Measurements from ENCODE around the gene SYT9. TPM values are rescaled to one million over a fixed set of nuclear protein-coding genes. Genes with fewer than 3 reads are reported as not detected.

SYT9 gene
- polyA plus RNA-seq, 1 of the 3 experiments (the other 2 are of a cell fraction) = 0.10 TPM

DNA sequence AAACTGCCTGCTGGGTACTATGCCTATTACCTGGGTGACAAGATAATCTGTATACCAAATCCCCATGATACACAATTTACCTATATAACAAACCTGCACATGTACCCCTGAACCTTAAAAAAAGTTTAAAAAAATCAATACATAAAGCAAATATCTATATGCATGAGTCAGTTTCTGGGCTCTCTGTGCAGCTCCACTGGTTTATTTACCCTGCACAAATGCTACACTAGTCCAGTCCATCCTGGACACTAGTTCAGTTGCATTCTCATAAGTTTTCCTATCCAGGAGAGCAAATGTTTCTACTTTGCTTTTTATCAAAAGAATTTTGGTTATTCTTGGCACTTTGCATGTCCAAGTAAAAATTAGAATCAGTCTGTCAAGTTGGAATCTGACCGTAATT, 133.8 kb downstream of the SYT9 start:
- Histone ChIP-seq H3K9me2 (no peaks in the 10 kb centered on the region), H3K4me3 (ENCODE audit: low read depth in 2 of 2, low read length in 1 of 2) (no peak overlapping the region), H3K27me3 (ENCODE audit: insufficient read depth) (no peaks in the 10 kb centered on the region), H3K4me1 (ENCODE audit: control insufficient read depth in 1 of 2, insufficient read depth in 2 of 2, low read depth in 1 of 2, low read length in 1 of 2) (no peaks in the 10 kb centered on the region), H4K20me1 (ENCODE audit: insufficient read depth) (no peaks in the 10 kb centered on the region), H3K9me3 (no peaks in the 10 kb centered on the region), H3K79me2 (ENCODE audit: insufficient read depth) (no peaks in the 10 kb centered on the region), H2AFZ (ENCODE audit: low read depth) (no peak overlapping the region), H3K4me2 (no peak overlapping the region), H3F3A (replicated peaks; ENCODE audit: insufficient read depth) (no peaks in the 10 kb centered on the region), H3K9ac (no peak overlapping the region), H3K27ac (ENCODE audit: low read depth in 2 of 2, low read length in 1 of 2) (no peak overlapping the region), H3K36me3 (replicated peaks in 1 of 2; ENCODE audit: control insufficient read depth in 1 of 2, insufficient read depth in 2 of 2, low read length in 1 of 2) (no peaks in the 10 kb centered on the region)
- WGBS (ENCODE audit: low lambda C conversion rate) = 74% methylated on average over 1 of the region's 1 CpG
- POLR2A ChIA-PET = no interaction called here
- DNase-seq = no peak
- CTCF ChIA-PET = no interaction called here
- TF ChIP-seq YY1 (IDR thresholded peaks at IDR 0.05; ENCODE audit: low read depth) (no peak), TAF1 (IDR thresholded peaks at IDR 0.05; ENCODE audit: borderline replicate concordance, low read depth, low read length) (no peak), JUND (IDR thresholded peaks at IDR 0.05) (no peak), ELF1 (IDR thresholded peaks at IDR 0.05) (no peak), CHD2 (IDR thresholded peaks at IDR 0.05; ENCODE audit: low read length, partially characterized antibody) (no peak), TCF12 (IDR thresholded peaks at IDR 0.05) (no peak), SMC3 (IDR thresholded peaks at IDR 0.05; ENCODE audit: low read depth, low read length) (no peak), RAD21 (IDR thresholded peaks at IDR 0.05; ENCODE audit: low read length) (no peak), TEAD4 (IDR thresholded peaks at IDR 0.05; ENCODE audit: borderline replicate concordance, insufficient read depth) (no peak)
- TF ChIP-seq, protein P1, sequence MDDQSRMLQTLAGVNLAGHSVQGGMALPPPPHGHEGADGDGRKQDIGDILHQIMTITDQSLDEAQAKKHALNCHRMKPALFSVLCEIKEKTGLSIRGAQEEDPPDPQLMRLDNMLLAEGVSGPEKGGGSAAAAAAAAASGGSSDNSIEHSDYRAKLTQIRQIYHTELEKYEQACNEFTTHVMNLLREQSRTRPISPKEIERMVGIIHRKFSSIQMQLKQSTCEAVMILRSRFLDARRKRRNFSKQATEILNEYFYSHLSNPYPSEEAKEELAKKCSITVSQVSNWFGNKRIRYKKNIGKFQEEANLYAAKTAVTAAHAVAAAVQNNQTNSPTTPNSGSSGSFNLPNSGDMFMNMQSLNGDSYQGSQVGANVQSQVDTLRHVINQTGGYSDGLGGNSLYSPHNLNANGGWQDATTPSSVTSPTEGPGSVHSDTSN (IDR thresholded peaks at IDR 0.05) = no peak
- TF ChIP-seq, protein P2, sequence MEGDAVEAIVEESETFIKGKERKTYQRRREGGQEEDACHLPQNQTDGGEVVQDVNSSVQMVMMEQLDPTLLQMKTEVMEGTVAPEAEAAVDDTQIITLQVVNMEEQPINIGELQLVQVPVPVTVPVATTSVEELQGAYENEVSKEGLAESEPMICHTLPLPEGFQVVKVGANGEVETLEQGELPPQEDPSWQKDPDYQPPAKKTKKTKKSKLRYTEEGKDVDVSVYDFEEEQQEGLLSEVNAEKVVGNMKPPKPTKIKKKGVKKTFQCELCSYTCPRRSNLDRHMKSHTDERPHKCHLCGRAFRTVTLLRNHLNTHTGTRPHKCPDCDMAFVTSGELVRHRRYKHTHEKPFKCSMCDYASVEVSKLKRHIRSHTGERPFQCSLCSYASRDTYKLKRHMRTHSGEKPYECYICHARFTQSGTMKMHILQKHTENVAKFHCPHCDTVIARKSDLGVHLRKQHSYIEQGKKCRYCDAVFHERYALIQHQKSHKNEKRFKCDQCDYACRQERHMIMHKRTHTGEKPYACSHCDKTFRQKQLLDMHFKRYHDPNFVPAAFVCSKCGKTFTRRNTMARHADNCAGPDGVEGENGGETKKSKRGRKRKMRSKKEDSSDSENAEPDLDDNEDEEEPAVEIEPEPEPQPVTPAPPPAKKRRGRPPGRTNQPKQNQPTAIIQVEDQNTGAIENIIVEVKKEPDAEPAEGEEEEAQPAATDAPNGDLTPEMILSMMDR (IDR thresholded peaks at IDR 0.05) = no peak
- TF ChIP-seq, protein P3, sequence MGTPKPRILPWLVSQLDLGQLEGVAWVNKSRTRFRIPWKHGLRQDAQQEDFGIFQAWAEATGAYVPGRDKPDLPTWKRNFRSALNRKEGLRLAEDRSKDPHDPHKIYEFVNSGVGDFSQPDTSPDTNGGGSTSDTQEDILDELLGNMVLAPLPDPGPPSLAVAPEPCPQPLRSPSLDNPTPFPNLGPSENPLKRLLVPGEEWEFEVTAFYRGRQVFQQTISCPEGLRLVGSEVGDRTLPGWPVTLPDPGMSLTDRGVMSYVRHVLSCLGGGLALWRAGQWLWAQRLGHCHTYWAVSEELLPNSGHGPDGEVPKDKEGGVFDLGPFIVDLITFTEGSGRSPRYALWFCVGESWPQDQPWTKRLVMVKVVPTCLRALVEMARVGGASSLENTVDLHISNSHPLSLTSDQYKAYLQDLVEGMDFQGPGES (IDR thresholded peaks at IDR 0.05; ENCODE audit: low read depth, low read length) = no peak

DNA sequence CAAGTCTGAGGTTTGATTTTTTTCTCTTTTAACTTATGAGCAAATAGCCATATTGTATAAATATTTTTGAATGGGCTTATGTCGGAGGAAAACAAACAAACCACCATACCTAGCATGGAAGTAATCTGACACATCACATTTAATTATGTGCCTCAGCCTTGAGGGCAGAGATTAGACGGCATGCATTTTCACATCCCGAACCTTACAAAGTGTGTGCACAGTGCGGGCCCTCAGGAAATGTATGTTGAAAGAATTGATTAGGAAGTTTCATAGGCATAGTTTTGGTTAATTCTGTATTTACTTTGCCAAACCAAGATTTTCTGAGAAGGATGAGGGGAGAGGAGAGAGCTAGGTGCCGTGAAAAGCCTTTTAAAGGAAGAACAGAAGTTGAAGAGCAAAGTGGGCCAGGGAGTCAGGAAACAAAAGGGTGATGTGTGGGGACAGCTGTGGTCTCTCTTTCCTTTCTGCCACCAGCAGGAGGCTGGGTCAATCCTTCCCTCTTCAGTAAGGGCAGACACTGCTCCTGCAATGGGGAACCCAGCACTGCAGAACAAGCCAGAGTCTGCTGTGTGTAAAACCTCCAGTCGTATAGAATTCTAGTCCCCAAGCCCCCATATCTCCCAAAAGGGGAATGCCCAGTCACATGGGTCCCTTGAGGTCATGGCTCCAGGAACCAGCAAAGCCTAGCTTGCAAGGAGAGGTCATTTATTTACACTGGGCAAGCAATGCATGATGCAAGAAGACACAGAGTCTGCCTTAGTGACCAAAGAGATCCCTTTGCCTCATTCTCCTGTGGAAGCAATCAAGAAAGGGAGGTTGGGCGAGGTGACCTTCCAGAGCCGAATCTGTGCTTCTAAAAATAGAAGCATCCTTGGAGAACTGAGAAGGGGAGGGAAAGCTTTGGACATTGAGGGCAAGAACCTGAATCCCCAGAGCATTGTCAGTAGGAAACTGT, 162.5 kb downstream of the SYT9 start:
- ChIA-PET CTCF (interaction anchor here (0.8 to 2.2 kb wide), 2 partner anchors 9 to 28 kb away, joined by 3 to 5 read pairs; no protein-coding TSS in a partner anchor), POLR2A (no interaction called here)
- Histone ChIP-seq H3K4me1 (ENCODE audit: control insufficient read depth in 1 of 2, insufficient read depth in 2 of 2, low read depth in 1 of 2, low read length in 1 of 2) (peaks cover 0 to 3% of the 10 kb centered on the region in 2 experiments; a peak in 1 of 4 replicates), H3K9ac (no peak overlapping the region), H3K9me3 (no peaks in the 10 kb centered on the region), H4K20me1 (ENCODE audit: insufficient read depth) (no peaks in the 10 kb centered on the region), H2AFZ (ENCODE audit: low read depth) (no peak overlapping the region), H3K27me3 (ENCODE audit: insufficient read depth) (no peaks in the 10 kb centered on the region), H3K79me2 (ENCODE audit: insufficient read depth) (no peaks in the 10 kb centered on the region), H3K4me3 (ENCODE audit: low read depth in 2 of 2, low read length in 1 of 2) (no peak overlapping the region), H3F3A (replicated peaks; ENCODE audit: insufficient read depth) (no peaks in the 10 kb centered on the region), H3K4me2 (no peak overlapping the region), H3K27ac (ENCODE audit: low read depth in 2 of 2, low read length in 1 of 2) (no peak overlapping the region), H3K36me3 (replicated peaks in 1 of 2; ENCODE audit: control insufficient read depth in 1 of 2, insufficient read depth in 2 of 2, low read length in 1 of 2) (no peaks in the 10 kb centered on the region), H3K9me2 (no peaks in the 10 kb centered on the region)
- TF ChIP-seq GABPA (IDR thresholded peaks at IDR 0.05; ENCODE audit: low read depth) = no peak
- TF ChIP-seq, protein P4, sequence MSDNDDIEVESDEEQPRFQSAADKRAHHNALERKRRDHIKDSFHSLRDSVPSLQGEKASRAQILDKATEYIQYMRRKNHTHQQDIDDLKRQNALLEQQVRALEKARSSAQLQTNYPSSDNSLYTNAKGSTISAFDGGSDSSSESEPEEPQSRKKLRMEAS (IDR thresholded peaks at IDR 0.05; ENCODE audit: low read depth) = no peak
- no peak for TF ChIP-seq POLR2AphosphoS5 (IDR thresholded peaks at IDR 0.05; ENCODE audit: low read depth, low read length)
- no peak for TF ChIP-seq JUND (IDR thresholded peaks at IDR 0.05)
- TF ChIP-seq, protein P5, sequence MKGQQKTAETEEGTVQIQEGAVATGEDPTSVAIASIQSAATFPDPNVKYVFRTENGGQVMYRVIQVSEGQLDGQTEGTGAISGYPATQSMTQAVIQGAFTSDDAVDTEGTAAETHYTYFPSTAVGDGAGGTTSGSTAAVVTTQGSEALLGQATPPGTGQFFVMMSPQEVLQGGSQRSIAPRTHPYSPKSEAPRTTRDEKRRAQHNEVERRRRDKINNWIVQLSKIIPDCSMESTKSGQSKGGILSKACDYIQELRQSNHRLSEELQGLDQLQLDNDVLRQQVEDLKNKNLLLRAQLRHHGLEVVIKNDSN (IDR thresholded peaks at IDR 0.05; ENCODE audit: borderline replicate concordance, low read depth) = no peak
- no peak for TF ChIP-seq MEF2A (IDR thresholded peaks at IDR 0.05; ENCODE audit: borderline replicate concordance, low read depth)
- TF ChIP-seq RXRA (IDR thresholded peaks at IDR 0.05; ENCODE audit: borderline replicate concordance, low read depth) = no peak
- no peak for TF ChIP-seq RAD21 (IDR thresholded peaks at IDR 0.05; ENCODE audit: low read length)
- TF ChIP-seq SMC3 (IDR thresholded peaks at IDR 0.05; ENCODE audit: low read depth, low read length) = no peak
- TF ChIP-seq MXI1 (IDR thresholded peaks at IDR 0.05; ENCODE audit: low read depth, low read length) = no peak
- no peak for TF ChIP-seq GATA2 (CRISPR knock-in tag; IDR thresholded peaks at IDR 0.05)
- 21% methylated on average over 7 of the region's 8 CpGs for WGBS (ENCODE audit: low lambda C conversion rate)
- DNase-seq = no peak
